Amniotic epithelial cell (primary cell): ENCODE results near the gene SELENOP.
"Not testable (repeated sequence)": the region's sequence is repeated elsewhere in the genome, so short reads cannot be mapped to it uniquely, and the experiment has no call there.

Source experiments
- DNase-seq: peaks from one replicate; pipeline ENCODE4 v3.0.0-alpha.2; 2010; ENCODE audit warnings: low read depth

The SELENOP gene

GRCh38 chr5:42811591-42812446, at the start of gene SELENOP:
TSS of gene SELENOP (minus strand) at chr5:42811892. CDS start at chr5:42808353, 3,539 bp downstream.
- DNase-seq = peak; percentile 71

- DNase-seq = no peak
Measured at GRCh38 chr5:42858687-42859086, 47.0 kb upstream of the SELENOP start.

GRCh38 chr5:42858031-42858643, 46.4 kb upstream of the SELENOP start:
- DNase-seq = no peak

- no peak for DNase-seq
Measured at GRCh38 chr5:42855811-42856210, 44.1 kb upstream of the SELENOP start.

GRCh38 chr5:42855386-42855785, 43.7 kb upstream of the SELENOP start:
- no peak for DNase-seq

GRCh38 chr5:42854795-42855194, 43.1 kb upstream of the SELENOP start:
- DNase-seq = no peak

- DNase-seq = no peak
Measured at GRCh38 chr5:42852826-42853225, 41.1 kb upstream of the SELENOP start.

GRCh38 chr5:42851481-42851880, 39.8 kb upstream of the SELENOP start:
- no peak for DNase-seq

- DNase-seq = no peak
Measured at GRCh38 chr5:42848545-42848944, 36.9 kb upstream of the SELENOP start.

- DNase-seq = not testable (repeated sequence)
Measured at GRCh38 chr5:42844408-42844807, 32.7 kb upstream of the SELENOP start.

GRCh38 chr5:42843675-42844292, 32.1 kb upstream of the SELENOP start:
- no peak for DNase-seq

- DNase-seq = peak; percentile 78
Measured at GRCh38 chr5:42842921-42843641, 31.4 kb upstream of the SELENOP start.

GRCh38 chr5:42840842-42841567, 29.3 kb upstream of the SELENOP start:
- no peak for DNase-seq

- DNase-seq = peak; percentile 97
Measured at GRCh38 chr5:42840269-42840668, 28.6 kb upstream of the SELENOP start.

GRCh38 chr5:42839196-42839595, 27.5 kb upstream of the SELENOP start:
- DNase-seq = no peak

GRCh38 chr5:42837601-42838000, 25.9 kb upstream of the SELENOP start:
- no peak for DNase-seq

- no peak for DNase-seq
Measured at GRCh38 chr5:42836070-42836769, 24.5 kb upstream of the SELENOP start.

- DNase-seq = no peak
Measured at GRCh38 chr5:42832060-42832459, 20.4 kb upstream of the SELENOP start.

GRCh38 chr5:42830924-42831323, 19.2 kb upstream of the SELENOP start:
- DNase-seq = peak; percentile 34

GRCh38 chr5:42828671-42829070, 17.0 kb upstream of the SELENOP start:
- peak; percentile 59 for DNase-seq
